Central memory CD4-positive, alpha-beta T cell (primary cell): Measurements from ENCODE around the gene LMX1A.

ENCODE experiments used
- DNase-seq: peaks from one replicate; pipeline ENCODE4 v3.0.0; 2022

LMX1A gene

DNA sequence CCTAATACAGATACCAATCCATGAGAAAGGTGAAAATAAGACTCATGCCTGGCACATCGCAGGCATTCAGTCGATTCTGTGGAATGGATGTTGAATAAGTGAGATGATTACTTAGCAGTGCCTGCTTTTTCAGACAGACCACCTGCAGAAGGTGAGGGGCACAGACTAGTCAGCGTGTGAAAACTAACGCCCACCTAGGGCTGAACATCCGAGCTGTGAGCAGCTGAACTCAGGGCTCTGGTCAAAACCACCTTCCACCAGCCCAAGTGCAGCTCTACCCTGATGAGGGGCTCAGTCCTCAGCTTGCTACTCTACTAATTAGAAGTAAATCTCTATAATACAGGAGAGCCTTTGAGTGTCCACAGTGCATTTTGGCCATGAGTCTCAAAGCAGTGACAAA is 32.5 kb downstream of the LMX1A start:
- DNase-seq, result no peak

- DNase-seq, result no peak
Observed at GRCh38 chr1:165317612-165318011, 38.9 kb downstream of the LMX1A start.

- DNase-seq, result no peak
Observed at GRCh38 chr1:165316153-165316772, 40.3 kb downstream of the LMX1A start.

DNA sequence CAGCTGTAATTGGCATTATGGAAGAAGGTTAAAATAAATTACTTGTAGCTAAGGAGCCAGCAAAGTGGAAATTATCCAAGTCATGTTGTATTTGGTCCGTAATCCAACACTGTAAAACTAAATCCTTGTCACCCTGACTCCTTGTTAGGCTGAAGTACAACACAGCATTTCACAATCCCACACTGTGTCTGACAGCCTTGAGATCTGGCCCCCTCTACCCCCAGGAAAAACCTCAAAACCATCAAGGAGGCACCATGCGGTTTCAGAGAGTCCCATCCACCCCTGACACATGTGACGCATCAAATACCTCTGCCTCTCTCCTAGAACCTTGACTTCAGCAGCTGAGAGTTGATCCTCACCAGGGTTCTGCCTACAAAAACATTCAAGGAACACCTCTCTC is 41.0 kb downstream of the LMX1A start:
- no peak for DNase-seq

GRCh38 chr1:165313903-165314302 is 42.6 kb downstream of the LMX1A start:
- no peak for DNase-seq

DNA sequence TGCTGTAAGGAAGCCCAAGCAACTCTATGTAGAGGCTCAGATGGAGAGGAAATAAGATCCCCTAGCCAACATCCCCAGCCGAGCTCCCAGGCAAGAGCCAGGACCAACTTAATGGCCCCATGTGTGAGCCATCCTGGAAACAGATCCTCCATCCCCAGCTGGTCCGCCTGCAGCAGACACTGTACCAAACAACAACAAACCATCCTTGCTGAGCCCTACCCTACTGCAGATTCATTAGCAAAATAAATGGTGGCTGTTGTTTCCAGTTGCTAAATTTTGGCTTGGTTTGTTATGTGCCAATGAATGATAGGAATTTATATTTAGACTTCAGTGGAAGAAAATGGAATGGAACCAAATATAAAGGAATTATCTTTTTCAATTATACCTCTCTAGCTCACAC is 43.9 kb downstream of the LMX1A start:
- no peak for DNase-seq

DNA sequence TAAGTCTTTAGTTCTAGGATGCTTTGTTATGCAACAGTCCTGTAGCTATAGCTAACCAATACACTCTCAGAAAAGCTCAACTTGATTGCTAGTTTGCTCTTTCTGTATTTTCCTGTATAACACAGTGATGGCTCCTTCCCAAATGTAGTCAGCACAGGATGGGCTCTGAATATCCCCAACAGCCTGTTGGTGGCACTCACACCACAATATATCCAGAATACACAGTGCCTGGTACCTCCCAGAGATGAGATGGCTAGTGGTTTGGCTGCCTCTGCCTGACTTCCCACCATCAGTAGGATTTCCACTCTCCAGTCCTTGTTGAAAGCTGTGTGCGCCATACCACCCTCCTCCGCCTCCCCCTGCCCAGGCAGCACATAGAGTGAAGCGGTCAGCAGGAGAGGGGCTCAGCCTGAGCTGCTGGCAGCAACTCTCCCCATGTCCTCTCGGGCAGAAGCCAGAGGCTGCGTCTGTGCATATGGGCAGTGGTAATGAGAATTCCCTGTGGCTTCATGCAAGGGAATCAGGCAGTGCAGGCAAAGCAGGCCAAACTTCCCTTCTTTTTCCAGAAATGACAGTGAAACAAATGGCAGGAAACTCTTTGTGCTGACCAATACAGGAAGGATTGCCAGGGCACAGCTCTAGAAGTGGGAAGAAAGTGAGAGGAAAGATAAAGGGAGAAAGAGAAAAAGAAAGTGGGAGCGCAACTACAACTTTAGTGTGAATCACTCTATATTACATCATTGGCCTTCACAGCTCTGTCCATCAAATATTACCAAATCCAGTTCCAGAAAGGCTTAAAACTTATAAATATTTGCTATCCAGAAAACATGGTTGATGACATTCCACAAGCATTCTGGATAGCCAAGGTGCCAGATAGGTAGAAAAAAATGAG is 49.7 kb downstream of the LMX1A start:
- DNase-seq, result no peak

DNA sequence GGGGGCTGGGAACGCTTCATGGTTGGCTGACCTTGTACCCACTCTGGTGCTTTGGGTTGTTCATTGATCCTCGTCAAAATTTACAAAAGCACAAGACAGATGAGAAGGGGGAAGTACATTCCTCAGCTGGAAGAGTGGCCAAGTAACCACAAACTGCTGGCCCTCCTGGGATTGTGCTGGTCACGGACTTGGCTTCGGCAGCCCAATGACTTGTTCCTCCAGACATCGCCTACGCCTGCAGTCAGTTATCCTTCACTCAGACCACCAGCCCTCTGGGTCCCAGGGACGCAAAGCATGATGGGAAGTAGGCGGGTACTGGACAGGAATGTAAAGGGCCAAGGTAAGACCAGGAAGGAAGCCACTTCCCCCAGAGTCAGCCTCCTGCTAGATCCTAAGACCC is 53.1 kb downstream of the LMX1A start:
- DNase-seq, result no peak

- DNase-seq, result no peak
Observed at GRCh38 chr1:165300400-165300903, 56.1 kb downstream of the LMX1A start.

DNA sequence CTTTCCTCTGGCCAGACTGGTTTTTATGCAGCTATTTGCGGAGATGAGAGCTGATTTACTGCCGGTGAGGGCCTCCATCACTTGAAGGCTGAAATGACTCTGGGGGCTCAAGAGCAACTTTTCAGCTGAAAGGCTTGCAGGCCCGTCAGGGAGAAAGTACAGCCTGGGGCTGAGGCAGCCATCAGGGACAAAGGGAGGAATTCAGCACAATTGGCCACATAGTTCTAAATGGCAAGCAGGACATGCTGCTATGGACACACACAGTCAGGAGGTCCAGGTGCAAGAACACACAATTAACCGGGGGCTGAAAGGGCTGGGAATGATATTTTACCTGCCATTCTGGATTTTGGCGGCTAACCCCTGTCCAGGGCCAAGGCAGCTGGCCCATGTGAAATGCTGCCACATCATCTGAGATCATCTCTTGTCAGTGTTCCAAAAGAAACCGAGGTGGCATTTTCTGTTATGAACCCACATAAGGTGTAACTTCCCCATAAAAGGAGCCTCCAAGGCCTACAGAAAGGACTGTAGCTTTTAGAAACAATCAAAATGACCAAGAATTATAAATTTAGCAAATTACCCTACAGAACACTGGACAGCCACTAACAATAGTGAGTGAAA is 58.2 kb downstream of the LMX1A start:
- DNase-seq, result no peak

DNA sequence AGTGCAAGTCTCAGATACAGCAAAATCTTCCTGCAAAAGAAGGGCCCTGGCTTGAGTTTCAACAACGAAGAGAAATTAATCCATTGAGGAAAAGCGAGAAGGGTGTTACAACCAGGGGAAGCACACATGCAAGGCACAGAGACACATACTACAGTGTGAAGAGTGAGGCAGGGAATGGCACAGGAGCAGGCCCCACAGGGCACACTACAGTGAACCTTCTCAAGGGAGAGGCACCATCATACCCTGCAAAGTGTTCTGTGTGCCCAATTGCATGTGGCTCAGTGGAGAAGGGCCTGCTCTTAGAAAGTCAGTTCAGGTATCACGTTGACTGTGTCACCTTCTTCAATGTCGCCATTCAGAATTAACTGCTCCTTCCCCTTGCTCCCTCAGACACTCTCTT is 60.3 kb downstream of the LMX1A start:
- no peak for DNase-seq

GRCh38 chr1:165290148-165290547 is 66.4 kb downstream of the LMX1A start:
- no peak for DNase-seq

DNA sequence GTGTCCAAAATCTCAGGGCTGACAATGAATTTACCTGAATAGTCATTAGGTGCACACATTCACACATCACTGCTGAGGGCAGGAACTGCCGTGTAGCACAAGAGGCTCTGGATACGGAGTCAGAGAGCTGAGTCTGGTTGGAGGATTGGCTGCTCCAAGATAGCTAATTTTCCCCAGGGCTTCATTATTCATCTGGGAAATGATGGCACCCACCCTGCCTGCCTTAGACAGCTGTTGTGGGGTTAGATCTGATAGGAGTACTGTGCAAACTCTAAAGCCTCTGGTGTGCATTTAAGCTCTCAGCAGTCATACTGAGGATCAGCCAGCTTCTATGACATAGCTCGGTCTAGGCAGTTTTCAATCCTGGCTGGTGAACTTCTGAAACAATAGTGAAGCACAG is 67.0 kb downstream of the LMX1A start:
- DNase-seq, result no peak

GRCh38 chr1:165288350-165289120 is 68.0 kb downstream of the LMX1A start:
- DNase-seq, result no peak

- no peak for DNase-seq
Observed at GRCh38 chr1:165287781-165288180, 68.7 kb downstream of the LMX1A start.

DNA sequence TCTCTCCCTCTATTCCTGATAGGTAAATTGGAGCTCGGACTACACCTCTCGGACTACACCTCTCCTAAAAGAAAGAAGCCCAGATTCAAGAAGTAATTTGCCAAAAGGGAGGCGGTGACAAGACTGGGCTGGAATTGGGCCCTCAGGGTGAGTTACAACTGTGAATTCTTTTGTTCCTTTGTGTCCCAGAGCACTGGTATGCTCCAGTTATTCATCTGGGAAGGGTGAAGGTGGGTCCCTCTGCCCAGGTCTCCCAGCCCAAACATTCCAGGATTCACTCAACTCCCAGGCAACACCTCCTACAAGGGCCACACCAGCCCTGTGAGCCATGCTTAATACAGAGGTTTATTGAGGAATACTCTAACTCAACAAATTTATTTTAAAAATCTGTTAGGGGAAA is 69.2 kb downstream of the LMX1A start:
- DNase-seq, result no peak

GRCh38 chr1:165284454-165284853 is 72.1 kb downstream of the LMX1A start:
- no peak for DNase-seq

DNA sequence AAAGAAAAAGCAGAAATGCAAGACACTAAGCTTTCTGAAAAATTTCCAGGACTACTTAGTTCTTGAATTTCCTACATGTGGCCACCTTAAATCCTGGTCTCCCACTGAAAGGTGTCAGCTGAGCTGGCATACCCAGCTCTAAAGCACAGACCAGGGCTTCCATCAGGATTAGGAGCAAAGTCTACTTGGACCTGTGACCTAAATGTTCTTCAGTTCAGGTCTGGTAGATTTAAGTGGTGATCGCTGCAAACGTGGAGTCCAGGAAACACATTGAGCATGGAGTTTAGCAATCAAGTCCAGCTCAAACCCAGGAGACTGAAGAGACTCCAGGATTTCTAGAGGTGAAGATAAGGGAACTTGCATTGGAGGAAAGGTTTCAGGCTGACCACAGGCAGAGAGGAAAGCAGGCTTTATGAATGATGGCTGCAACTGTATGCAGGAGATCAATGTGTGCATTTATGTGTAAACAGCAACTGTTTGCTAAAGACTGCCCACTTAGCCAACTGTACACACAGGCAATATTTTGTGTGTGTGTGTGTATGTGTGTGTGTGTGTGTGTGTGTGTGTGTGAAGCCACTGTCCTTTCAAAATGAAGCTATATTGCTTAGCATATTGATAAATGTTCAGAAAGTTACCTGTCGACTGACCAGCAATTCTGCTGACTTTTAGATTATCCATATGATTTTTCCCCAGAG is 75.2 kb downstream of the LMX1A start:
- DNase-seq, result no peak

- DNase-seq, result no peak
Observed at GRCh38 chr1:165279882-165280281, 76.6 kb downstream of the LMX1A start.

DNA sequence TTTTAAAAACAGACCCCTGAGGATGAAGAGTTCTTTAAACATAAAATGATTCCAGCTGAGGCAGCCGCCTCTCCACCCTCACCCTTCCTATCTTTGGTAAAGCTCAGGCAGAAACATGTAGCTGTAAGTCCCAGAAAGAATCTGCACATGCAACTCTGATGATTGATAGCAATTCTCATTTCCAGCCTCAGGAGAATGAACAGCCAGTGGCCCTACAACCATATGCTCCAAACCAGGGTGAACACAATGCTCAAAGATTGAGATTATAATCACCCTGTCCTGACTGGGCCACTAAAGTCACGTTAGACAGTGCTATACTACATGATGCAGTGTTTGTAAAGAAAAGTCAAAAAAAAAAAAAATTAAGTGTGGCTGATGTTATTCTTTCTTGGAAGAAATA is 80.2 kb downstream of the LMX1A start:
- no peak for DNase-seq

- DNase-seq, result no peak
Observed at GRCh38 chr1:165265196-165265838, 91.2 kb downstream of the LMX1A start.
